ENCODE data around the gene AOC1. TPM values are rescaled to one million over a fixed set of nuclear protein-coding genes. Genes with fewer than 3 reads are reported as not detected.

Gene AOC1
- total RNA-seq, 2 donors from 2014 or later = not detected

GRCh38 chr7:150891740-150892139 lies 39.4 kb downstream of the AOC1 start:
- no peak for TF ChIP-seq CTCF (IDR thresholded peaks at IDR 0.05)
- Histone ChIP-seq H3K9me3 (peaks cover 7% of the 10 kb centered on the region), H3K27me3 (replicated peaks; ENCODE audit: insufficient read depth) (no peaks in the 10 kb centered on the region), H3K27ac (no peak overlapping the region), H3K4me1 (ENCODE audit: control insufficient read depth in 1 of 2, low read depth in 2 of 2) (no peaks in the 10 kb centered on the region), H3K36me3 (no peaks in the 10 kb centered on the region), H3K4me3 (no peak overlapping the region)
- no peak for ATAC-seq (ENCODE audit: insufficient number of reproducible peaks, low FRiP score, low read depth)
- DNase-seq (ENCODE audit: low spot score) = no peak

- DNase-seq (ENCODE audit: low spot score) (no peak), ATAC-seq (ENCODE audit: insufficient number of reproducible peaks, low FRiP score, low read depth) (no peak)
- H3K9me3 ChIP-seq = peaks cover 7% of the 10 kb centered on the region
- H3K4me3 ChIP-seq = no peak overlapping the region
- H3K4me1 ChIP-seq (ENCODE audit: control insufficient read depth in 1 of 2, low read depth in 2 of 2) = no peaks in the 10 kb centered on the region
- H3K27ac ChIP-seq = no peak overlapping the region
- TF ChIP-seq CTCF (IDR thresholded peaks at IDR 0.05) = no peak
- H3K27me3 ChIP-seq (replicated peaks; ENCODE audit: insufficient read depth) = no peaks in the 10 kb centered on the region
- H3K36me3 ChIP-seq = no peaks in the 10 kb centered on the region
These were observed 43.5 kb downstream of the AOC1 start for GRCh38 chr7:150895809-150896208.

- no peaks in the 10 kb centered on the region for H3K36me3 ChIP-seq
- no peak for TF ChIP-seq CTCF (IDR thresholded peaks at IDR 0.05)
- H3K9me3 ChIP-seq = peaks cover 7% of the 10 kb centered on the region
- H3K4me3 ChIP-seq = no peak overlapping the region
- H3K4me1 ChIP-seq (ENCODE audit: control insufficient read depth in 1 of 2, low read depth in 2 of 2) = no peaks in the 10 kb centered on the region
- no peaks in the 10 kb centered on the region for H3K27me3 ChIP-seq (replicated peaks; ENCODE audit: insufficient read depth)
- DNase-seq (ENCODE audit: low spot score) = no peak
- no peak for ATAC-seq (ENCODE audit: insufficient number of reproducible peaks, low FRiP score, low read depth)
- H3K27ac ChIP-seq = no peak overlapping the region
These were observed 44.4 kb downstream of the AOC1 start for GRCh38 chr7:150896562-150897209.

- H3K9me3 ChIP-seq = peaks cover 7% of the 10 kb centered on the region
- H3K4me3 ChIP-seq = no peak overlapping the region
- no peak overlapping the region for H3K27ac ChIP-seq
- H3K27me3 ChIP-seq (replicated peaks; ENCODE audit: insufficient read depth) = no peaks in the 10 kb centered on the region
- TF ChIP-seq CTCF (IDR thresholded peaks at IDR 0.05) = no peak
- DNase-seq (ENCODE audit: low spot score) (no peak), ATAC-seq (ENCODE audit: insufficient number of reproducible peaks, low FRiP score, low read depth) (no peak)
- H3K4me1 ChIP-seq (ENCODE audit: control insufficient read depth in 1 of 2, low read depth in 2 of 2) = no peaks in the 10 kb centered on the region
- H3K36me3 ChIP-seq = no peaks in the 10 kb centered on the region
These were observed 45.5 kb downstream of the AOC1 start for GRCh38 chr7:150897502-150898474.

- Histone ChIP-seq H3K27ac (no peak overlapping the region), H3K4me3 (no peak overlapping the region), H3K27me3 (replicated peaks; ENCODE audit: insufficient read depth) (no peaks in the 10 kb centered on the region), H3K36me3 (no peaks in the 10 kb centered on the region), H3K4me1 (ENCODE audit: control insufficient read depth in 1 of 2, low read depth in 2 of 2) (peaks cover 0 to 2% of the 10 kb centered on the region in 2 donors), H3K9me3 (peaks cover 6% of the 10 kb centered on the region)
- peak; percentile 67 for ATAC-seq (ENCODE audit: insufficient number of reproducible peaks, low FRiP score, low read depth)
- peak; percentile 25 for DNase-seq (ENCODE audit: low spot score)
- peak; percentile 92 for TF ChIP-seq CTCF (IDR thresholded peaks at IDR 0.05)
These were observed 46.2 kb downstream of the AOC1 start for GRCh38 chr7:150898475-150899011.

Data from thoracic aorta (tissue), 2 donors.